A673 (cell line): ENCODE data around the gene DIS3L2.

Source experiments
- CTCF ChIP-seq: fragments of 300-800, 200-600 bp; sonication (generic); conservative IDR thresholded peaks from 2 replicates; pipeline ENCODE4 v1.5.1; 2017; ENCODE audit warnings: low read depth, mild to moderate bottlenecking, antibody characterized with exemption, low read length, moderate library complexity, mixed read lengths
- EZH2 ChIP-seq: fragments of 200-600 bp; sonication (generic); IDR thresholded peaks from 2 replicates; pipeline ENCODE4 v1.6.1; 2017; ENCODE audit warnings: borderline replicate concordance, low read depth, mild to moderate bottlenecking, mixed read lengths, antibody characterized with exemption, low read length; ENCODE audit not compliant: poor library complexity, severe bottlenecking

- TF ChIP-seq EZH2 (no peak), CTCF (no peak)
These were observed 241.8 kb downstream of the DIS3L2 start for GRCh38 chr2:232203166-232203891.
